Liver (tissue), 9 donors: ENCODE results near the gene GCDH. TPM values are rescaled to one million over a fixed set of nuclear protein-coding genes. Genes with fewer than 3 reads are reported as not detected.

Experiments used
- DNase-seq: peaks from one replicate; pipeline ENCODE4 v3.0.0-alpha.2; 2017; ENCODE audit warnings: low spot score
- H3K27ac ChIP-seq, 2 donors: one replicate each; pipeline ENCODE4 v1.7.0; 2013; ENCODE audit warnings: inconsistent platforms in 2 of 2, low read length in 2 of 2, control low read depth in 1 of 2, low read depth in 1 of 2, mild to moderate bottlenecking in 1 of 2
- H3K27me3 ChIP-seq, 4 donors: one replicate each; pipeline versions ENCODE4 v1.6.1 to v1.7.0; 2013; ENCODE audit warnings: low read length in 3 of 4, inconsistent platforms in 1 of 4, mild to moderate bottlenecking in 1 of 4, moderate library complexity in 1 of 4; ENCODE audit not compliant: control insufficient read depth in 4 of 4, insufficient read depth in 4 of 4
- H3K36me3 ChIP-seq, 4 donors: one replicate each; pipeline versions ENCODE4 v1.6.1 to v1.7.0; 2013; ENCODE audit warnings: low read length in 3 of 4, mild to moderate bottlenecking in 3 of 4, low read depth in 1 of 4, moderate library complexity in 1 of 4; ENCODE audit not compliant: control insufficient read depth in 4 of 4, insufficient read depth in 3 of 4
- H3K4me1 ChIP-seq, 4 donors: one replicate each; pipeline versions ENCODE4 v1.6.1 to v1.7.0; 2013; ENCODE audit warnings: low read length in 3 of 4, mild to moderate bottlenecking in 3 of 4, moderate library complexity in 1 of 4; ENCODE audit not compliant: control insufficient read depth in 4 of 4, insufficient read depth in 4 of 4
- H3K4me3 ChIP-seq, 3 donors: one replicate each; pipeline versions ENCODE4 v1.6.1 to v1.7.0; 2013; ENCODE audit warnings: low read length in 3 of 3, control low read depth in 1 of 3, low read depth in 1 of 3, mild to moderate bottlenecking in 1 of 3
- H3K9ac ChIP-seq, 2 donors: one replicate each; pipeline ENCODE4 v1.7.0; 2013; ENCODE audit warnings: low read length in 2 of 2, mild to moderate bottlenecking in 2 of 2, moderate library complexity in 2 of 2, control low read depth in 1 of 2, low read depth in 1 of 2
- H3K9me3 ChIP-seq, 4 donors: one replicate each; pipeline versions ENCODE4 v1.6.1 to v1.7.0; 2013; ENCODE audit warnings: low read length in 3 of 4; ENCODE audit not compliant: control insufficient read depth in 4 of 4
- ATF3 ChIP-seq: IDR thresholded peaks from 2 replicates; pipeline ENCODE4 v1.6.1; 2016; ENCODE audit warnings: antibody characterized with exemption
- CTCF ChIP-seq: fragments of 150-350 bp; IDR thresholded peaks from 2 replicates; pipeline ENCODE4 v1.5.1; 2017; ENCODE audit warnings: improper control_type of control experiment, low read depth, low read length; ENCODE audit not compliant: missing input control
- EGR1 ChIP-seq, 2 donors: IDR thresholded peaks; 2 replicates each; pipeline ENCODE4 v1.6.1; 2016 to 2018; ENCODE audit warnings: antibody characterized with exemption in 2 of 2, low read depth in 2 of 2
- FOXA1 ChIP-seq: IDR thresholded peaks from 2 replicates; pipeline ENCODE4 v1.6.1; 2016; ENCODE audit warnings: antibody characterized with exemption
- FOXA2 ChIP-seq: IDR thresholded peaks from 2 replicates; pipeline ENCODE4 v1.6.1; 2016; ENCODE audit warnings: antibody characterized with exemption
- GABPA ChIP-seq, 2 donors: IDR thresholded peaks in 1 of 2; conservative IDR thresholded peaks in 1 of 2; 2 replicates each; pipeline ENCODE4 v1.6.1; 2016; ENCODE audit warnings: antibody characterized with exemption in 2 of 2, mild to moderate bottlenecking in 1 of 2, moderate library complexity in 1 of 2
- HNF4A ChIP-seq, 2 donors: conservative IDR thresholded peaks; 2 replicates each; pipeline ENCODE4 v1.6.1; 2016; ENCODE audit warnings: antibody characterized with exemption in 2 of 2, mild to moderate bottlenecking in 2 of 2
- HNF4G ChIP-seq: IDR thresholded peaks from 2 replicates; pipeline ENCODE4 v1.6.1; 2016; ENCODE audit warnings: antibody characterized with exemption
- MAX ChIP-seq: IDR thresholded peaks from 2 replicates; pipeline ENCODE4 v1.6.1; 2016; ENCODE audit warnings: antibody characterized with exemption
- NR2F2 ChIP-seq: IDR thresholded peaks from 2 replicates; pipeline ENCODE4 v1.6.1; 2016; ENCODE audit warnings: antibody characterized with exemption
- RAD21 ChIP-seq, 2 donors: IDR thresholded peaks; 2 replicates each; pipeline ENCODE4 v1.6.1; 2016; ENCODE audit warnings: antibody characterized with exemption in 2 of 2, mild to moderate bottlenecking in 2 of 2
- RXRA ChIP-seq, 2 donors: IDR thresholded peaks; 2 replicates each; pipeline ENCODE4 v1.6.1; 2017 to 2018; ENCODE audit warnings: antibody characterized with exemption in 2 of 2, mild to moderate bottlenecking in 1 of 2
- SP1 ChIP-seq: IDR thresholded peaks from 2 replicates; pipeline ENCODE4 v1.6.1; 2018; ENCODE audit warnings: antibody characterized with exemption, mild to moderate bottlenecking
- TAF1 ChIP-seq: conservative IDR thresholded peaks from 2 replicates; pipeline ENCODE4 v1.6.1; 2016; ENCODE audit warnings: antibody characterized with exemption, mild to moderate bottlenecking
- ZBTB33 ChIP-seq: IDR thresholded peaks from 2 replicates; pipeline ENCODE4 v1.6.1; 2016; ENCODE audit warnings: antibody characterized with exemption
- WGBS: extraction: QIAGEN DNeasy Blood & Tissue Kit; methylation state at CpG from one replicate; pipeline ENCODE4 v1.1.7; 2013; 5-methylcytosine and 5-hydroxymethylcytosine counted together
- polyA plus RNA-seq, 2 donors: library from polyadenylated mRNA; stranded (reverse) in 1 of 2; unstranded in 1 of 2; fragments of 200-250 nt in 1 of 2; fragments of >200 nt in 1 of 2; fragmentation: Nextera tagmentation in 1 of 2; extraction: Ambion mirVana in 1 of 2; gene quantifications; one replicate each; pipeline versions ENCODE4 v1.2.1 to v1.2.3, GENCODE V29; 2013 to 2015
- total RNA-seq, 2 donors: library from RNA; depleted of rRNA; stranded (reverse); fragments of >200 nt; gene quantifications; one replicate each; pipeline ENCODE4 v1.2.3, GENCODE V29; 2014
- donor health status: healthy.
- donor health status: healthy.
- donor health status: healthy.
- donor health status: healthy.
- donor health status: healthy.

Gene GCDH
- total and polyA plus RNA-seq, 4 donors = 65.8 to 118 (median 78.1) TPM

- TF ChIP-seq HNF4A (conservative IDR thresholded peaks at IDR 0.05) = no peak
- Histone ChIP-seq H3K27me3 (no peaks in the 10 kb centered on the region), H3K36me3 (peaks cover 0 to 5% (median 0%) of the 10 kb centered on the region in 4 donors), H3K4me3 (no peak overlapping the region), H3K9me3 (no peaks in the 10 kb centered on the region), H3K27ac (no peak overlapping the region), H3K4me1 (no peaks in the 10 kb centered on the region), H3K9ac (no peak overlapping the region)
- DNase-seq = no peak
- WGBS = 91% methylated on average over 9 of the region's 9 CpGs
These were observed 16.2 kb downstream of the GCDH start for GRCh38 chr19:12907166-12907565.

GRCh38 chr19:12912571-12912970, 21.6 kb downstream of the GCDH start:
- WGBS = 60% methylated on average over 4 of the region's 4 CpGs
- no peak for DNase-seq
- peaks cover 0 to 7% (median 5%) of the 10 kb centered on the region in 4 donors for H3K4me1 ChIP-seq
- no peak overlapping the region for H3K9ac ChIP-seq
- TF ChIP-seq HNF4G (no peak), SP1 (no peak), TAF1 (no peak), RAD21 (IDR thresholded peaks at IDR 0.05) (no peak), EGR1 (IDR thresholded peaks at IDR 0.05; ENCODE audit: low read depth in 2 of 2) (no peak), RXRA (IDR thresholded peaks at IDR 0.05) (no peak), FOXA2 (no peak), CTCF (no peak), ATF3 (no peak), NR2F2 (no peak), GABPA (IDR thresholded peaks at IDR 0.05 in 1 of 2, conservative IDR thresholded peaks at IDR 0.05 in 1 of 2) (no peak), MAX (no peak)
- H3K4me3 ChIP-seq = no peak overlapping the region
- no peaks in the 10 kb centered on the region for H3K27me3 ChIP-seq
- no peak overlapping the region for H3K27ac ChIP-seq
- no peaks in the 10 kb centered on the region for H3K9me3 ChIP-seq
- H3K36me3 ChIP-seq = no peaks in the 10 kb centered on the region

- Histone ChIP-seq H3K27ac (no peak overlapping the region), H3K9ac (no peak overlapping the region)
- WGBS = 32% methylated on average over 22 of the region's 22 CpGs
These were observed 22.1 kb downstream of the GCDH start for GRCh38 chr19:12913011-12913561.

More at GRCh38 chr19:12913011-12913561, 22.1 kb downstream of the GCDH start:
- TF ChIP-seq FOXA1 = no peak
- no peak for TF ChIP-seq HNF4G
- no peak for TF ChIP-seq HNF4A (conservative IDR thresholded peaks at IDR 0.05)
- no peak for TF ChIP-seq GABPA (IDR thresholded peaks at IDR 0.05 in 1 of 2, conservative IDR thresholded peaks at IDR 0.05 in 1 of 2)
- TF ChIP-seq ZBTB33 = no peak
- TF ChIP-seq CTCF = no peak
- Histone ChIP-seq H3K36me3 (no peaks in the 10 kb centered on the region), H3K4me1 (peaks cover 0 to 7% (median 5%) of the 10 kb centered on the region in 4 donors), H3K27me3 (no peaks in the 10 kb centered on the region), H3K4me3 (no peak overlapping the region), H3K9me3 (no peaks in the 10 kb centered on the region)
- DNase-seq = no peak
